Suprapubic skin (tissue), 4 donors: Measurements from ENCODE around the gene KIAA0513. TPM values are rescaled to one million over a fixed set of nuclear protein-coding genes. Genes with fewer than 3 reads are reported as not detected.

Source experiments
- DNase-seq, 2 donors: peaks; one replicate each; pipeline ENCODE4 v3.0.0-alpha.2; 2019; ENCODE audit warnings: low spot score in 2 of 2
- H3K27ac ChIP-seq: fragments of 200-600 bp; sonication (generic); one replicate; pipeline ENCODE4 v1.5.1; 2019
- H3K27me3 ChIP-seq: fragments of 200-600 bp; sonication (generic); one replicate; pipeline ENCODE4 v1.5.1; 2019
- H3K36me3 ChIP-seq: fragments of 200-600 bp; sonication (generic); one replicate; pipeline ENCODE4 v1.5.1; 2019
- H3K4me1 ChIP-seq: fragments of 200-600 bp; sonication (generic); one replicate; pipeline ENCODE4 v1.5.1; 2019
- H3K4me3 ChIP-seq: fragments of 200-600 bp; sonication (generic); one replicate; pipeline ENCODE4 v1.5.1; 2019; ENCODE audit warnings: mild to moderate bottlenecking
- H3K9me3 ChIP-seq: fragments of 200-600 bp; sonication (generic); one replicate; pipeline ENCODE4 v1.5.1; 2019
- CTCF ChIP-seq, 2 donors: fragments of 200-600 bp in 1 of 2; fragments of 450-650 bp in 1 of 2; sonication (generic) in 1 of 2; IDR thresholded peaks; one replicate each; pipeline ENCODE4 v1.5.1; 2016 to 2019; ENCODE audit warnings: antibody characterized with exemption in 2 of 2, mild to moderate bottlenecking in 1 of 2, moderate library complexity in 1 of 2
- EP300 ChIP-seq: sonication (generic); formaldehyde crosslinking; IDR thresholded peaks from one replicate; pipeline ENCODE4 v1.6.1; 2017; ENCODE audit warnings: antibody characterized with exemption
- POLR2A ChIP-seq, 2 donors: fragments of 450-650 bp; IDR thresholded peaks; one replicate each; pipeline ENCODE4 v1.6.1; 2017; ENCODE audit warnings: antibody characterized with exemption in 2 of 2, mild to moderate bottlenecking in 2 of 2, moderate library complexity in 2 of 2
- POLR2AphosphoS5 ChIP-seq, 3 donors: sonication (generic); formaldehyde crosslinking; IDR thresholded peaks; one replicate each; pipeline ENCODE4 v1.6.1; 2017; ENCODE audit warnings: antibody characterized with exemption in 3 of 3
- WGBS: methylation state at CpG from one replicate; pipeline ENCODE4 v1.1.5; 2018; 5-methylcytosine and 5-hydroxymethylcytosine counted together
- total RNA-seq, 4 donors: library from RNA; depleted of rRNA; stranded (reverse); fragments of >200 nt; gene quantifications; one replicate each; pipeline ENCODE4 v1.1.0, GENCODE V29; 2016

The KIAA0513 gene
- total RNA-seq, 4 donors from 2014 or later = 23.7 to 32.3 (median 26.6) TPM

GRCh38 chr16:85042606-85043005, 15.0 kb downstream of the KIAA0513 start:
- H3K27ac ChIP-seq = no peak overlapping the region
- no peaks in the 10 kb centered on the region for H3K9me3 ChIP-seq
- no peaks in the 10 kb centered on the region for H3K27me3 ChIP-seq
- WGBS = 84% methylated on average over 6 of the region's 6 CpGs
- no peaks in the 10 kb centered on the region for H3K4me1 ChIP-seq
- H3K4me3 ChIP-seq = no peak overlapping the region
- no peak for DNase-seq
- no peaks in the 10 kb centered on the region for H3K36me3 ChIP-seq
- TF ChIP-seq POLR2A (IDR thresholded peaks at IDR 0.05) (no peak), CTCF (IDR thresholded peaks at IDR 0.05) (no peak), EP300 (no peak), POLR2AphosphoS5 (IDR thresholded peaks at IDR 0.05) (no peak)

GRCh38 chr16:85045077-85045476, 17.5 kb downstream of the KIAA0513 start:
- DNase-seq = no peak
- Histone ChIP-seq H3K4me3 (no peak overlapping the region), H3K27me3 (no peaks in the 10 kb centered on the region), H3K9me3 (no peaks in the 10 kb centered on the region), H3K4me1 (no peaks in the 10 kb centered on the region), H3K36me3 (no peaks in the 10 kb centered on the region), H3K27ac (no peak overlapping the region)
- WGBS = 97% methylated on average over 5 of the region's 5 CpGs
- TF ChIP-seq EP300 (no peak), POLR2AphosphoS5 (IDR thresholded peaks at IDR 0.05) (no peak), CTCF (IDR thresholded peaks at IDR 0.05) (no peak), POLR2A (IDR thresholded peaks at IDR 0.05) (no peak)

GRCh38 chr16:85045641-85046471, 18.3 kb downstream of the KIAA0513 start:
- Histone ChIP-seq H3K27ac (no peak overlapping the region), H3K4me3 (no peak overlapping the region), H3K27me3 (no peaks in the 10 kb centered on the region), H3K36me3 (no peaks in the 10 kb centered on the region), H3K4me1 (peaks cover 4% of the 10 kb centered on the region), H3K9me3 (no peaks in the 10 kb centered on the region)
- 91% methylated on average over 16 of the region's 23 CpGs for WGBS
- no peak for TF ChIP-seq POLR2A (IDR thresholded peaks at IDR 0.05)
- no peak for TF ChIP-seq POLR2AphosphoS5 (IDR thresholded peaks at IDR 0.05)
- no peak for TF ChIP-seq EP300
- no peak for TF ChIP-seq CTCF (IDR thresholded peaks at IDR 0.05)
- DNase-seq = no peak

GRCh38 chr16:85046472-85046916, 18.9 kb downstream of the KIAA0513 start:
- no peak for DNase-seq
- TF ChIP-seq POLR2A (IDR thresholded peaks at IDR 0.05) (no peak), CTCF (IDR thresholded peaks at IDR 0.05) (no peak), POLR2AphosphoS5 (IDR thresholded peaks at IDR 0.05) (no peak), EP300 (no peak)
- Histone ChIP-seq H3K9me3 (no peaks in the 10 kb centered on the region), H3K27ac (no peak overlapping the region), H3K4me3 (no peak overlapping the region), H3K36me3 (no peaks in the 10 kb centered on the region), H3K27me3 (no peaks in the 10 kb centered on the region), H3K4me1 (peaks cover 8% of the 10 kb centered on the region)
- WGBS = 90% methylated on average over 8 of the region's 8 CpGs

- DNase-seq = no peak
- TF ChIP-seq EP300 = no peak
- no peak for TF ChIP-seq POLR2A (IDR thresholded peaks at IDR 0.05)
- TF ChIP-seq POLR2AphosphoS5 (IDR thresholded peaks at IDR 0.05) = no peak
- TF ChIP-seq CTCF (IDR thresholded peaks at IDR 0.05) = no peak
- Histone ChIP-seq H3K9me3 (no peaks in the 10 kb centered on the region), H3K36me3 (no peaks in the 10 kb centered on the region), H3K27me3 (no peaks in the 10 kb centered on the region), H3K27ac (no peak overlapping the region), H3K4me3 (no peak overlapping the region), H3K4me1 (peaks cover 8% of the 10 kb centered on the region)
- 89% methylated on average over 20 of the region's 20 CpGs for WGBS
These were observed 19.6 kb downstream of the KIAA0513 start for GRCh38 chr16:85046931-85047866.
